Femur (tissue), 1 donor: Measurements from ENCODE around the gene PRICKLE2.
A peak's percentile ranks its signal among the peaks of the same experiment; 100 is the strongest.

Source experiments
- DNase-seq: peaks from one replicate; pipeline ENCODE4 v3.0.0-alpha.2; 2017

The PRICKLE2 gene

GRCh38 chr3:64187065-64187959 is 38.0 kb downstream of the PRICKLE2 start:
- peak; percentile 89 for DNase-seq

- DNase-seq: no peak
These were observed 38.6 kb downstream of the PRICKLE2 start for GRCh38 chr3:64186667-64187064.

- DNase-seq: no peak
These were observed 39.8 kb downstream of the PRICKLE2 start for GRCh38 chr3:64185436-64185835.

- no peak for DNase-seq
These were observed 40.6 kb downstream of the PRICKLE2 start for GRCh38 chr3:64184621-64185020.

GRCh38 chr3:64179860-64180259 is 45.4 kb downstream of the PRICKLE2 start:
- no peak for DNase-seq

- DNase-seq: no peak
These were observed 46.0 kb downstream of the PRICKLE2 start for GRCh38 chr3:64179249-64179648.

- DNase-seq: no peak
These were observed 46.8 kb downstream of the PRICKLE2 start for GRCh38 chr3:64178419-64178818.

- DNase-seq: no peak
These were observed 48.7 kb downstream of the PRICKLE2 start for GRCh38 chr3:64176461-64176996.

GRCh38 chr3:64174328-64174727 is 50.9 kb downstream of the PRICKLE2 start:
- no peak for DNase-seq

- DNase-seq: no peak
These were observed 51.7 kb downstream of the PRICKLE2 start for GRCh38 chr3:64173563-64173962.

- no peak for DNase-seq
These were observed 55.0 kb downstream of the PRICKLE2 start for GRCh38 chr3:64170270-64170669.

GRCh38 chr3:64167868-64168267 is 57.4 kb downstream of the PRICKLE2 start:
- no peak for DNase-seq

GRCh38 chr3:64167351-64167750 is 57.9 kb downstream of the PRICKLE2 start:
- DNase-seq: no peak

- peak; percentile 65 for DNase-seq
These were observed 58.6 kb downstream of the PRICKLE2 start for GRCh38 chr3:64166584-64167162.

- no peak for DNase-seq
These were observed 60.9 kb downstream of the PRICKLE2 start for GRCh38 chr3:64164349-64164748.

- no peak for DNase-seq
These were observed 61.5 kb downstream of the PRICKLE2 start for GRCh38 chr3:64163755-64164148.

- DNase-seq: no peak
These were observed 62.1 kb downstream of the PRICKLE2 start for GRCh38 chr3:64163019-64163754.

GRCh38 chr3:64161481-64161952 is 63.7 kb downstream of the PRICKLE2 start:
- DNase-seq: no peak

GRCh38 chr3:64160000-64160695 is 65.1 kb downstream of the PRICKLE2 start:
- DNase-seq: no peak

GRCh38 chr3:64158334-64158733 is 66.9 kb downstream of the PRICKLE2 start:
- no peak for DNase-seq

- DNase-seq: no peak
These were observed 67.9 kb downstream of the PRICKLE2 start for GRCh38 chr3:64157150-64158035.

- DNase-seq: no peak
These were observed 69.9 kb downstream of the PRICKLE2 start for GRCh38 chr3:64155328-64155727.
